HK-2 (cell line): ENCODE results near the gene SPHK1.
"Not testable (repeated sequence)": the region's sequence is repeated elsewhere in the genome, so short reads cannot be mapped to it uniquely, and the experiment has no call there.

Experiments
- DNase-seq: peaks from one replicate; pipeline ENCODE4 v3.0.0-alpha.2; 2018; ENCODE audit not compliant: unreplicated experiment

The SPHK1 gene

GRCh38 chr17:76384222-76384986 is at the start of gene SPHK1:
TSS of gene SPHK1 (plus strand) at chr17:76384609. CDS start at chr17:76385645, 1,036 bp downstream.
- peak; percentile 77 for DNase-seq

DNA sequence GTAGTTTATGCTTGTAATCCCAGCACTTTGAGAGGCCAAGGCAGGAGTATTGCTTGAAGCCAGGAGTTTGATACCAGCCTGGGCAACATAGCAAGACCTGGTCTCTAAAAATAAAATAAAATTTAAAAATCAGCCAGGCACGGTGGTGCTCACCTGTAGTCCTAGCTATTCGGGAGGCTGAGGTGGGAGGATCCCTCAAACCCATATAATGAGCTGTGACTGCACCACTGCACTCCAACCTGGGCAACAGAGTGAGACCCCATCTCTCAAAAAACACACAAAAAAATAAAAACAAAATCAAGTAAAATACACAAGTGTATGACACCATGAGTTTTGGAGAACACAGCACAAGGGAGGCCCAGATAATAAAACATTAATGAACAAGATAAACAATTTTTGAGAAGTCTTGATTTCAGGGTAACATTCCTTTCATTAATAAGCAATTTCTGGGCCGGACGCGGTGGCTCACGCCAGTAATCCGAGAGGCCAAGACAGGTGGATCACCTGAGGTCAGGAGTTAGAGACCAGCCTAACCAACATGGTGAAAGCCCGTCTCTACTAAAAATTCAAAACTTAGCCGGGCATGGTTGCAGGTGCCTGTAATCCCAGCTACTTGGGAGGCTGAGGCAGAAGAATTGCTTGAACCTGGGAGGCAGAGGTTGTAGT is 48.6 kb upstream of the SPHK1 start:
- no peak for DNase-seq

- no peak for DNase-seq
Observed at GRCh38 chr17:76336756-76337412, 47.5 kb upstream of the SPHK1 start.

- DNase-seq = no peak
Observed at GRCh38 chr17:76337413-76337777, 47.0 kb upstream of the SPHK1 start.

DNA sequence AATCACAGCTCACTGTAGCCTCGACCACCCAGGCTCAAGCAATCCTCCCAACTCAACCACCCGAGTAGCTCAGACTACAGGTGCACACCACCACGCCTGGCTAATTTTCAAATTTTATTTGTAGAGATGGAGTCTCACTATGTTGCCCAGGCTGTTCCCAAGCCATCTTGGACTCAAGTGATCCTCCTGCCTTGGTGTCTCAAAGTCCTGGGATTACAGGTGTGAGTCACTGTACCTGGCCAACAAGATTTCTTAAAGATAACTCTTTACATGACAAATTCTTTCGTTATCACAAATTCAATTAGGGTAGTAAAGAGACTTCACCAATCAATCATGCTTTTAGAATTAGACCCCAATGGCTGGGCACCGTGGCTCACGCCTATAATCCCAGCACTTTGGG is 43.1 kb upstream of the SPHK1 start:
- DNase-seq = no peak

DNA sequence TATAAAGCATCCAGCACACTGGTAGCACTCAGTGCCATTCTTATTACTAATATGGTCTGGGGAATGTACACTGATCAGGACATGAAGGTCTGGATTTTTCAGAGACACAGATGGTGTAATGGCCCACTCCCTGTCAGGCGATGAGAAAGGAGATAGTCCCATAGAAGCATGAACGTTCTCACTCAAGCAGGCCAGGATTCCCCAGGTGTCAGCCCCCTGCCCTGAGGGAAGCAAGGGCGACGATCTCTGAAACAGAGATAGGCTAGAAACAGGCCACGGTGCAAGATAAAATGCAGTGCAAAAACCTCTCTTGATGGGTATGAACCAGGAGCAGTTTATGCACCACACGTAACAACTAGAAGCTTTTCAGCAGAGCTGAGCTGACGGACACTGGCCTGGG is 41.3 kb upstream of the SPHK1 start:
- DNase-seq = no peak

- DNase-seq = no peak
Observed at GRCh38 chr17:76345377-76345974, 38.9 kb upstream of the SPHK1 start.

GRCh38 chr17:76346936-76347335 is 37.5 kb upstream of the SPHK1 start:
- not testable (repeated sequence) for DNase-seq

DNA sequence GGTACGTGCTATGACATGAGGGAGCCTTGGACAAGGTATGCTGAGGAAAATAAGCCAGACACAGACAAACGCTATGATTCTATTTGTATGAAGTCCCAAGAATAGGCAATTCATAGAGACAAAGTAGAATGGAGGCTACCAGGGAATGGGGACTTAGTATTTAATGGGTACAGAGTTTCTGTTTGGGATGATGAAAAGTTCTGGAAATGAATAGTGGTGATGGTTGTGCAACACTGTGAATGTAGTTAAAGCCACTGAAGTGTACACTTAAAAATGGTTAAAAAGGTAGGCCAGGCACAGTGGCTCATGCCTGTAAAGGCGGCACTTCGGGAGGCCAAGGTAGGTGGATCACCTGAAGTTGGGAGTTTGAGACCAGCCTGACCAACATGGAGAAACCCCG is 33.9 kb upstream of the SPHK1 start:
- DNase-seq = no peak

DNA sequence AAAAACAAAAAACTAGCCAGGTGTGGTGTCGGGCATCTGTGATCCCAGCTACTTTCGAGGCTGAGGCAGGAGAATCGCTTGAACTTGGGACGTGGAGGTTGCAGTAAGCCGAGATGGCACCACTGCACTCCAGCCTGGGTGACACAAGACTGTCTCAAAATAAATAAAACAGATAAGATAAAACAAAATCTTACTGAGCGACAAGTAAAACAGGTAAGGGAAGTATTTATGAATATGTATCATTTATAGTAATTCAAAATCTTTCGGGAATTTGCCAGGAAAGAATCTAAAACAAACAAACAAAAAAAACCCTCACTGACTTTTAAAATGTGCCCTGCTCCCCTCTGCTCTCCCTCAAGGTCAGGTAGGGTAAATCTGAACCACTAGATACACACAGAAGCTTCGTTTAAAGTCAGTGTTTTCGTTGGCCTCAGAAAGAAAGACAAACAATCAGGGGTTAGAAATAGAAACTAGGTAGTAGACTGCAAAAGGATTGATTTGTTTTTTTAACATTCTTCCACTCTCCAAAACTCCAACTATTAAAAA is 32.8 kb upstream of the SPHK1 start:
- DNase-seq = no peak

- DNase-seq = no peak
Observed at GRCh38 chr17:76353004-76353598, 31.3 kb upstream of the SPHK1 start.

DNA sequence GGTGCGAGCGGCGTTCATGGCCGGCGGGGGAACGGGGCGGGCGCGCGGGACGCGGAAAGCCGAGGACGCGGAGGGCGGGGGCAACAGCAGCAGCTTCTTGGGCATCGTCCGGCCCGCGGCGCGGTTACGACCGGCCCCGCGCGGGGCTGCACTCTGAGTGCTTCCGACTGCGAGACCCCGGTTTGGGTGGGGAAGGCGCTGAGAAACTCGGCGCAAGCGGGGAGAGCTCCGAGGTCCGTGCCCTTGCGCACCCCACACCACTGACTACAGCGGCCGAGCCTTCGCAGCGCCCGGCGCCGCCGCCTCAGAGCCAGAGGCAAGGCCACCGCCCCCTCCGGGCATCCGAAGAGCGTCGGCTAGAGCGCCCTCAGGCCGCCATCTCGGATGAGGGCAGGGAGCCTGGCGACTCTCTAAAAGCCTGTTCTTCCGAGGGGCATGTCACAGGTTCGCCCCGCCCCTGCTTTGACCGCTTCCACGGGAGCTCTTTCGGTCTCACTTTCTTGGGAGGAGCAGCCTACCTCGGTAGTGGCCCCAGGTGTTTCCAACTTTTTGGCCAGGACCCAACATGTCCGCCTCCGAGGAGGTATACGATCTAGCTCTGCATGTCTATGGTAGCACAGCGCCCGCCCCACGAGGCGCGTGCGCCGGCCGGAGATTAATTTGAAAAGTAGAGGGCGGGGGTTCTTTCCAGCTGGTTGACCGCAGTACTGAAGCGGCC is 30.7 kb upstream of the SPHK1 start, which contains the start of gene PRPSAP1:
Gene PRPSAP1, minus strand, starts transcription at position 318 of the 718 bp plus-strand sequence. Its CDS starts 213 bp downstream, at position 105.
- DNase-seq = peak; percentile 89

DNA sequence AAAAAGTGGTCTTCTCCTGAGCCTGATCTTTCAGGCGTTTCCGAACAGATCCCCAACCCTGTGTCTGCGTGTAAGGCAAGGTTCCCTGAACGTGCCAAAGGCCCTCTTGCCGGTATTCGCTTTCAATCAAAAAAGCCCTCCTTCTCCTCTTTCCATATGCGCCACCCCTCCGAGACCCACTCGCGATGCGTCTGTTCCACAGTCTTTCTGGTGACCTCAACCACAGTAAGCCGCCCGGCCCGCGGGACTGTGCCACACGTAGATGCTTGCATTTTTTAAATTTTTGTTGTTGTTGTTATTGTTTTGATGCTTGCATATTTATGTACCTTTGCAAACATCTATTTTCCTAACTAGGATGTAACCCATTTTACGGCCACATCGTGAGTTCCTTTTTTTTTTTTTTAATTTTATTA is 30.1 kb upstream of the SPHK1 start:
- no peak for DNase-seq

DNA sequence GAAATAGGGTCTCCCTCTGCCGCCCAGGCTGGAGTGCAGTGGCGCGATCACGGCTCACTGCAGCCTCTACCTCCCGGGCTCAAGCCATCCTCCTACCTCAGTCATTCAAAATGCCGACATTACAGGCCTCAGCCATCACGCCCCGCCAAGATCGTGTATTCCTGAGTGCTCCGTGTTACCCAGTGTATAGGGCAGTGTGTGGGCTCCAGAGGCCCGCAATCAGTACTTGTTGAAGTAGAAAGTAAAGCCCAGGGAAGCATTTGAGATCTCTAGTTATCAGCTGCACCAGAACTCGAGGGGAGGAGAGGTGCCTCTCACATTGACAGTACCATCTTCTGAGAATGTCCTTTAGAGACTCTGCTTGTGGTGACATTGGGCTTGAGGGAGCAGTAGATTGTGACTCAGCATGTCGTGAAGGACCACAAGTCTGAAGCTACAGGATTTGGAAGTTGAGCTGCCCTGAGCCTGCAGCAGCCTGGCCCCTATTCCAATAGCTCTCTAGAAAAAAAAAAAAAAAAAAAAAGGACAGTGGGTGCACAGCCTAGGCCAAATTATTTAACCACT is 29.6 kb upstream of the SPHK1 start:
- no peak for DNase-seq

- DNase-seq = no peak
Observed at GRCh38 chr17:76356803-76357456, 27.5 kb upstream of the SPHK1 start.

- DNase-seq = no peak
Observed at GRCh38 chr17:76357597-76358158, 26.7 kb upstream of the SPHK1 start.

GRCh38 chr17:76359375-76359774 is 25.0 kb upstream of the SPHK1 start:
- no peak for DNase-seq

- not testable (repeated sequence) for DNase-seq
Observed at GRCh38 chr17:76359776-76360175, 24.6 kb upstream of the SPHK1 start.

GRCh38 chr17:76360461-76360860 is 23.9 kb upstream of the SPHK1 start:
- no peak for DNase-seq
